NCI-H128 (cell line): Measurements from ENCODE around the gene GTSE1.

Source experiments
- DNase-seq: peaks from one replicate; lab custom pipeline; 2025; ENCODE audit not compliant: unreplicated experiment; lab: John Stamatoyannopoulos, UW

GTSE1 gene

GRCh38 chr22:46376111-46376510, 79.4 kb downstream of the GTSE1 start:
- DNase-seq: no peak

- DNase-seq: no peak
These were observed 80.3 kb downstream of the GTSE1 start for GRCh38 chr22:46376908-46377524.

GRCh38 chr22:46377525-46378425, 81.1 kb downstream of the GTSE1 start:
- DNase-seq: no peak

- no peak for DNase-seq
These were observed 81.9 kb downstream of the GTSE1 start for GRCh38 chr22:46378426-46379065.

- DNase-seq: no peak
These were observed 82.6 kb downstream of the GTSE1 start for GRCh38 chr22:46379066-46379930.

GRCh38 chr22:46380069-46380468, 83.4 kb downstream of the GTSE1 start:
- no peak for DNase-seq
